ENCODE results near the gene PABPC3.

PABPC3 gene

DNA sequence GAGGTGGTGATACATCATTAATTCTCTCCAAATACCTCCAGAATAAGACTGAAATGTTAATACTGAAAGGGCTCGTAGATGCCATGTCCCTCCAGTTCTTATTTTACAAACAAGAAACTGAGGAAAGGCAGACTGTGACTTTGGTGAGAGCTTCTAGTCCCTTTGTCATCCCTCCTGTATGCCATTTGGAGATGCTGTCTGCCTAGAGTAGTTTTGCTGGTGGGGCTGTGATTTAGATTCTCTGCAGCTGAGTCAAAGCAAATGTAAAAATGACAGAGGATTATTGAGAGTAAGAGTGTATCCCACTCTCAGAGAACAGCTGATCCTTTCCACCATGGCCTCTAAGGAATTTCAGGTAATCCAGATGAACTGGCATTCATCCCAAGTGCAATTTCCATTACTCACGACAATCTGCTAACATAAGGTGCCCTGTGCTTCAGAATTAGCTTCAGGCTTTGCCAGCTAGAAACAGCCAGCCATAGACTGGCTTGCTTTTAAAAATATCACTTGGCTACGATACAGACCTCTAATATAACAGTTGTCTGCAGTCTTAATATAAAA lies 16.8 kb downstream of the PABPC3 start:
- DNase-seq: no peak

DNA sequence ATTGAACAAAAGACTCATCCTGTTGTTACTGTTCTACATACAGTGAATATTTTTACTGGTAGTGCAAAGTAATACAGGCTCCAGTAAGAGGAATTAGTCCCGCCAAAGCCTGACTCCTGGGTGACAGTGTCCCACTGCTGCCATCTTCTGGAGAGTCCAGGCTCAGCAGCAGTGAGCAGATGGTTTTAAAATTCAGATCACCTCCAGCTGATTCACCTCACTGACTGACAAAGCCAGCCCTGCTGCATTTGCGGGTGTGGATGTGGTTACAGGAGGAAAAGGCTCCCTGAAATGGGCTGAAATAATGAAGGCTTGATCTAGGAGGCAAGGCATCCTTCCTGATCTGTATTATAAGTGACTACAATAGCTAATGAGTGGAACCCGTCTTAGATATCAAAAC lies 18.3 kb downstream of the PABPC3 start:
- DNase-seq: peak; percentile 42 to 57

DNA sequence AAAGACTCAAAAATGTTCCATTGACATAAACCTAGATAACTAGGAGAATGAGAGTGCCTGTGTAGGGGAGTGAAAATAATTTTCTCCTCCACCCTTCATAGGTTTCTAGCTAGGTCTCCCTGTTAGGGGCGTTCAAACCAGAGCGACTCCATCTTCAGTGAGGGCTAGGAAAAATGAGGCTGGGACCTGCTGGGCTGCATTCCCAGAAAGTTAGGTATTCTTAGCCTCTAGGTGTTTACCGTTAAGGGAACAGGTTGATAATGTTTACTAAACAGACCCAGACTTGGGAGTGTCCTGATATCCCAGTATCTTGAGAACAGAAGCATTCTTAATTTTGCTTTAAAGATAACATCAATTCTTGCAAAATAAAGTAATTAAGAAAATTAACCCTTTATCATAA lies 20.1 kb downstream of the PABPC3 start:
- no peak for DNase-seq

DNA sequence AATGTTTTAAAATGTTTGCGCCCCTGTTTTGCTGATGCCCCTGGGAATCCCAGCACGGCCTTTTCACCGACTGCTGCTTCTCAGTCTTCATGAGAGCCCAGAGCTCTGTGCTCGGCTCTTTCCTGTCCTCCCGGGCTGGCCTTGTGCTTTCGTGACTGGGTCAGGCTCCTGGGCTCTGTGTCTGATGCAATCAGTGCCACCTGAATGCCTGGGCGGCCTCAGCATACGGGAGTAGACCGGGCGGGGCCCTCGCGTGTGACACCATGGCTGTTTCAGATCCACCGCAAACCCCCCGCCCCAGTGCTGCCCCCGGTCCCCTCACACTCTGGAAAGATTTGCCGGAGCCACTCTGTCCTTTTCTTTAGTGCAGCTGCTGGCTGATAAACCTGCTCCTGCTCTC lies 21.4 kb downstream of the PABPC3 start:
- no peak for DNase-seq

DNA sequence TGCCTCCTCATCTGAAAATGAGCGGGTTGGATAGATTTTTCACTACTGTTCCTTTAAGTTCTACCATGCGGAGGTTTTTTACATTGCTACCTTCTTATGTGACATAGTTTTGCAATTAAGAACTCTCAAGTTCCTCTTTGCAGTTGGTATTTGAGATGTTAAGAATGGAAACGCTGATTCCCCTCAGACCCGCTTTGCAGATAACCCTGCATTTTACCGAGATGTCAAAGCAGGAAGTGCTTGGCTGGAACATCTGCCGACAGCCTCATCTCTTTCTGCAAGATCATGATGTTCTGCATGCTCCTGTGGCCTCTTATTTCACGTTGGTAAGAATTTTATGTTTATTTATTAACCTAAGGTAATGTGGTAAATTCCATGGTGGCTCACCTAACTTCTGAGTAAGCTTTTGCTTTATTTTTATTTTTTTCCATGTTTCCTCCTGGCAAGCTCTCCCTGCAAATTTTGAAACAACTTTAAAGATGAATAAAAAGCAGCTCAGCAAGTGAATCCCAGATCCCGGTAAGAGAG lies 22.5 kb downstream of the PABPC3 start:
- no peak for DNase-seq

DNA sequence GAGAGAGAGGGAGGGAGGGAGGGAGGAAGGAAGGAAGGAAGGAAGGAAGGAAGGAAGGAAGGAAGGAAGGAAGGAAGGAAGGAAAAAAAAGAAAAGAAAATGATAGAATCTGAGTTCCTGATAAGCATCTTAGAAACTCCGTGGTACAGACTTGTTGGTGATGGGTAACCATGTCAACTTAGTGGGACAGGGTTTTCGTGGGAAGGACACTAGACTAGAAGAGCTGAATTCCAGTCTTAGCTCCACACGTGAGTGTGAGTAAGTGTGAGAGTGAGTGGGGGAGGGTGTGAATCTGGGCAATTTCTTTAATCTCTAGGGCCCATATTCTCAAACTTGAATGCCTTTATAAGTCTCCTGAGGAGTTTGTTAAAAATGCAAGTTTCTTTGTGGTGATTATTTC lies 35.0 kb downstream of the PABPC3 start:
- DNase-seq: no peak

DNA sequence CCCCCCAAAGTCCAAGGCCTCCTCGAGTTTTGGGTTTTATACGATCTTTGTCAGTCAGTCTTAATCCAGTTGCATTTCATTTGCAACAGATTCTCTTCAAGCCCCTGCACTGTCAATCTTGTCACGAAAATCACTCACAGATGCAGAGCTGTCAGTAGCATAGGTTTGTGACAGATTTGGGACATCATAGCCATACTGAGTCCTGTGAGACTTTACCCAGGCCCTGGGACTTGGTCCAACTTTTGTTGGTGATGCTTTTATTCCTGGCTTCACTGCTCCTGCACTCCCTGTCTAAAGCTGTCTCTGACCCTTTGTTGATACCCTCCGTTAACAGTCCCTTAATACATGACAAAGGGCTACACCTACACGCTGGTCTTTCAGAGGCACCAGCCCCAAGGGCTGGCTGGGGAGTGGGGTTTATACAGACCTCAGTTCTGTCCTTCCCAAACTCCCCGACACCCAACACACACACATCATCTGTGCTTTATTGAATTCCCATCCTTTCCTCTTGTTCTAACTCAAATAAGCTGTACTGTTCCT lies 36.0 kb downstream of the PABPC3 start:
- DNase-seq: no peak

DNA sequence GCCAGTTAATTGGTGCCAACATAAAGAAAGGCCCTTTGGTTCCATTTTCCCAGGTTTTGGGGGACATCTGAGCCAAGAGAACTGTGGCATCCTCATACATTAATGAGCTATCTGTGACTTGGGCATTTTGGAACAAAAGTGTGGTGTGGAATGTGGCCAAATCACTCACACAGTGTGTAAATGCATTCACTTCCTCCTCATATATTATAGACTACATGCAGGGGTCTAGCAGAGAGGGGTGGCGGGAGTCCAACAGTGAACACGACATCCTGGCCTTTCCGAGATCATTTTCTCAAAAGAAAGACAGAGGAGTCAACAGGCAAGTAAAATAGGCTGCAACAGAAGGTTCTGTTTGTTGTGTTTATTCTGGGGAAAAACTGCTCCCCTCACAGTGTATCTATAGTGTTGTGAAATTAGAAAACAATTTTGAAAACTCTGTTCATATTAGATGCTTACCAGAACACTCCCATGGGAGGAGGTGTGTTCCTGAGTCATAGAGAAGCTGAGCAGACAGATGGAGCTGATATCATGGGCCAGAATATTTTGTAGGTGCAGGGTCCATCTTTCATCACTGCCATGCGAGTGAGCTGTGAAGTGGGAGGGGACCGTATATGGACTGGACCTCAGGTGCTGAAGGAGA lies 36.9 kb downstream of the PABPC3 start:
- no peak for DNase-seq

DNA sequence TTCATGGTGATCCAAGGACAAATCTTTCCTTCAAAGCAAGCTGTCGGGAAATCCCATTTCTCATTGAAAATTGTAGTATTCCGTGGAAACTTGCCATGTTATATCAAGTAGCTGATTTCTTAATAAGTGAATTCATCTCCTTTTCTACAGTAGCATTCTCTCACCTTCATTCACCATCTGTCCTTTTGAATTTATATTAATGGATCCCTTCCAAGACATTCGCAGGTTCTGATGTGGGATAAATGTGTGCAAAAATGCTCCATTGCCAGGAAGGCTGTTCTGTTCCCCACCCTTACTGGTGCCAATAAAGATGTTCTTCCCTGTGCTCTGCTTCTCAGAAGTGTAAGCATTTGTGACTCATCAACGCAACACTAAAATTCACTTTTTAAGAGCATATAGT lies 40.0 kb downstream of the PABPC3 start:
- no peak for DNase-seq

DNA sequence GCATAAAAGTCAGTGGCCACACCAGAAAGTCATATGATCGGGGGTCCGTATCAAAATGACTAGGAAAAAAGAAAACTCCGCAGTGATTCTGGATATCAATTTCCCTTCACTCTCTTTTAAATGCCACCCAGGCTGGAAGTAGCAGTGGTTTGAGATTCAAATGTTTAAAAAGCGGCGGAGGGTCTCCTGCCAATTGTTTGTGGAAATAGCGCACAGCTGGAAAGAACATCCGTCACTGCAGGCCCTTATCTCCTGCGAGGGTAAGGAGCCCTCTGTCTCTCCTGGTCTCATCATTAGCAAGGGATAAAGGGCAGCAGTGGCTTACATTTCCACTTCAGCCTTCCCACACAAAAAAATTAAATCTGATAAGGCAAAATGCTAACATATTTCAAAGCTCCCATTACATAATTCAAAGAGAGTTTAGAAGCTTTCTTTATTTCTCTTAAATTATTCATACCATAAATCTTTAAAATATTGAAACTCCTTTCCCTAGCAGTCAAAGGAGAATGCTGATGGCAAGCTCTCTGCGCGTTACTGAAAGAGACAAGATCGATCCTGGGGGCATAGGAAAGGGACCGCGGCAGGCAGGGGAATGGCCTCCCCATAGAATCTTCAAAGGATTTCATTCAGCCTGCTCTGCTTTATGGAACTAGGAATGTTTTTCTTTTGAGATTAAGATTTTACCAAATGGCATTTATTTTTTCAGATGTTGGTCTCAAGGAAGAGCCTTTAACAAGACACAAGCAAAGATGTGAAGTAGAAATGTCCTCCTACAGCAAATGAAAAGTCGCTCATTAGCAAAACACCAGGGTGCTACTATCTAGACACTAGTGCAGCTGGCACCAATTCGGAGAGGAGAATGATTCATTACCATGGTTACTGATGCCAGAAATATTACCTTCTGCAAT lies 41.2 kb downstream of the PABPC3 start:
- DNase-seq: no peak

DNA sequence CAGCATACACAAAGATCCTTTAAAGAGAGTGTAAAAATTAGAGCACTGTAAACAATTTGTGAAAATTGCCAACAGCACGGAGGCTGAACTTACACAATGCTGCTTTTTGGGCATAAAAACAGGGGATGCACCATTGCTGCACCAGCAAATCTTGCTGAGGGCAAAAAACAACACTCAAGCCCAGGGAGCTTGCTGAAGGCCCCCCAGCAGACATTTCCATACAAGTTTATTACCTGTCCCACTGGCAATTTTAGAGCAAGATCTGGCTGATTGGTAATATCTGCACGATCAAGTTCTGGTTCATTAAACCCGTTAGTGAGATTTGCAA lies 41.8 kb downstream of the PABPC3 start:
- DNase-seq: no peak

DNA sequence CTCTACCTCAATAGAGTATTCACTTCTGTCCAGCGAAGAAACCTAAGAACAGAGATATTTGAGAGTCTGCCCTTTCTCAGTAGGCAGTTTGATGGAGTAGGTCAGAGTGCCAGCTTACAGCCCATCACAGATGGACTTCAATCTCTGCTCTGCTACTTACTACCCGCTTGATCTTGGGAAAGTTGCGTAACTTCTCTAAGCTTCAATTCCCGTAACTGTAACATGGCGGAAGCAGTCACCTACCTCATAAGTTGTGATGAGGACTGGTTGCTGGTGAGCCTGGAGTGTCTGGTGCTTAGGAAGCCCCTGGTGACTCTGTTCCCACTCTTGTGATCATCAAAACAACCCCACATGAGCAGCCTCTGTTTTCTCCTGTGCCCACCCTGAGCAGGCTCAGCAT lies 45.1 kb downstream of the PABPC3 start:
- DNase-seq: no peak

DNA sequence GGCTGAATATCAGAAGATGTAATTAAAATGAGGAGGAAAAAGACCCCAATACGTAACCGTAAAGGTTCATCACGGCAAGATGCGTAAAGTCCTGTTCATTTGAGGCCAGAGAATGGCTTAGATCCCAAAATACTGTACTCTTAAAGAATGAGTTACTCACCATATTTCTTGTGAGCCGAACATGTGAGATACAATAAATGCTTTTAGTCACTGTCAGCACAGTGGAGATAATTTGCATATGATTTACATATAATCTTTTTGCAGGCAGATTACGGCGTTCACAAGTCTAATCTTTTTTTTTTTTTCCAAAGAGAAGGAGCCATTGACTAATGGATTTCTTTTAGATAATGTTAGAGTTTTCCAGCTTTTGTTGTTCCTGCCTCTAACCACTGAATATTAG lies 47.8 kb downstream of the PABPC3 start:
- DNase-seq: no peak

DNA sequence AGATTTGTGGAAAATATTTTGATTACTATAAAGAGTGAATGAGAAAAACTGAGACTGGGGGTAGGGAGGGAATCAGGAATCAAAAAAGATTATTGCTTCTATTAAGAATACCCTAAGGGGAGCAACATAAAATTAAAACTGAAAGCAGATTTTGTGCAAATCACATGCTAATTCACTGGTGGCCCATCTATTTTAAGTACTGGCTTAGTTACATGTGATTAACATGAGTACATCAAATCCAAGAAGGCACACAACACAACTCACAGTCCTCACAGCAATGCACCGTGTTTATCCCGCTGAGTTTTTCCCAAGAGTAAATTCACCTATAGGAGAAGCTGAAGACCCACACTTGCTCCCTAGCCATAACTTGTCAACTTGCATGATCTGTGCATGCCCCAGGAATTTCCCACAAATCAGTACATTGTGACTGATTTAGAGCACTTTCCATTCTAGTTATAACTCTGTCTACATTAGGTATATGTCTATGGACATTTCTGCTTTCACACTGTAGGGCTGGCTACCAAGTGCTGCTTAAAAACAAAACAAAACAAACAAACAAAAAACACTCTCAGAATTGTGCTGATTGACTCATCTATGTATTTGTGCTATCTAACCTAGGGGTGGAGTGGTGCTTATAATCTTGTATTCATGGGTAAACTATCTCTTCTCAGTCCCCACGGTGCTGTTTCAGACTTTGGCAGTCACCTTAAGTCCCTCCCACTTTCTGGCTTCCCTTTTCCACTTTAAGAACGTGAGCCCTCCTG lies 51.9 kb downstream of the PABPC3 start:
- DNase-seq: no peak

DNA sequence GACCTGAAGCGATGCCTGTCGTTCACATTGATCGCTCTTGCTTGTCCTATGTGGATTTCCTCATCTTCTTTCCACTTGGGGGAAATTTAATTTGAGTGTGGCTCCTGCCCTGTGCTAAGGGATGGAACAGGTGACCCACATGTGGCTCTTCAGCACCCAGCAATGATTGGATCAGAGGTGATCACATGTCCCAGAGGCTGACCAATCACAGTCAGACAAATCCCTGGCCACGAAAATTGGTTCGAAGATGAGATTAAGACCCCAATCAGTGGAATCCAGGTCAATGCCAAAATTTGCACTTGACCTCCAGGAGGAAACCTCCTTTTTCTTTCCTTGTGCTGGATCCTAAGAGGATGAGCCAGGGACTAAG lies 52.5 kb downstream of the PABPC3 start:
- DNase-seq: no peak

Data from inflammatory macrophage treated with lipopolysaccharide for 1 hour (primary cell).